ENCODE results near the gene RPS3A. TPM values are rescaled to one million over a fixed set of nuclear protein-coding genes. Genes with fewer than 3 reads are reported as not detected.
A peak's percentile ranks its signal among the peaks of the same experiment; 100 is the strongest.

RPS3A gene
- total RNA-seq, 1 donor from 2014 or later = 2,209 TPM

GRCh38 chr4:151099976-151100417 is 569 bp downstream of the RPS3A start:
- Mint-ChIP-seq H3K4me1 (ENCODE audit: unreplicated experiment) (peaks cover 24% of the 10 kb centered on the region), H3K27me3 (ENCODE audit: unreplicated experiment) (peaks cover 11% of the 10 kb centered on the region), H3K36me3 (ENCODE audit: low read depth, unreplicated experiment) (peaks cover 25% of the 10 kb centered on the region), H3K4me3 (ENCODE audit: unreplicated experiment) (peak overlapping the region; percentile 98), H3K27ac (ENCODE audit: unreplicated experiment) (peak overlapping the region; percentile 96), H3K9me3 (ENCODE audit: unreplicated experiment) (no peaks in the 10 kb centered on the region)
- DNase-seq (ENCODE audit: low spot score) = no peak
- TF ChIP-seq CTCF (IDR thresholded peaks at IDR 0.05; ENCODE audit: unreplicated experiment) = no peak

GRCh38 chr4:151100531-151100930 is 1.1 kb downstream of the RPS3A start:
- H3K4me3 Mint-ChIP-seq (ENCODE audit: unreplicated experiment) = peak overlapping the region; percentile 98
- no peaks in the 10 kb centered on the region for H3K9me3 Mint-ChIP-seq (ENCODE audit: unreplicated experiment)
- H3K36me3 Mint-ChIP-seq (ENCODE audit: low read depth, unreplicated experiment) = peaks cover 25% of the 10 kb centered on the region
- peaks cover 24% of the 10 kb centered on the region for H3K4me1 Mint-ChIP-seq (ENCODE audit: unreplicated experiment)
- no peak for TF ChIP-seq CTCF (IDR thresholded peaks at IDR 0.05; ENCODE audit: unreplicated experiment)
- peaks cover 11% of the 10 kb centered on the region for H3K27me3 Mint-ChIP-seq (ENCODE audit: unreplicated experiment)
- H3K27ac Mint-ChIP-seq (ENCODE audit: unreplicated experiment) = peak overlapping the region; percentile 96
- DNase-seq (ENCODE audit: low spot score) = no peak

GRCh38 chr4:151103758-151104157 is 4.3 kb downstream of the RPS3A start:
- H3K4me3 Mint-ChIP-seq (ENCODE audit: unreplicated experiment) = no peak overlapping the region
- peaks cover 31% of the 10 kb centered on the region for H3K36me3 Mint-ChIP-seq (ENCODE audit: low read depth, unreplicated experiment)
- no peak for DNase-seq (ENCODE audit: low spot score)
- peaks cover 24% of the 10 kb centered on the region for H3K4me1 Mint-ChIP-seq (ENCODE audit: unreplicated experiment)
- H3K27ac Mint-ChIP-seq (ENCODE audit: unreplicated experiment) = no peak overlapping the region
- peaks cover 12% of the 10 kb centered on the region for H3K27me3 Mint-ChIP-seq (ENCODE audit: unreplicated experiment)
- no peak for TF ChIP-seq CTCF (IDR thresholded peaks at IDR 0.05; ENCODE audit: unreplicated experiment)
- no peaks in the 10 kb centered on the region for H3K9me3 Mint-ChIP-seq (ENCODE audit: unreplicated experiment)

GRCh38 chr4:151104621-151105020 is 5.2 kb downstream of the RPS3A start:
- no peak overlapping the region for H3K27ac Mint-ChIP-seq (ENCODE audit: unreplicated experiment)
- no peak for DNase-seq (ENCODE audit: low spot score)
- H3K4me3 Mint-ChIP-seq (ENCODE audit: unreplicated experiment) = no peak overlapping the region
- peaks cover 12% of the 10 kb centered on the region for H3K27me3 Mint-ChIP-seq (ENCODE audit: unreplicated experiment)
- no peak for TF ChIP-seq CTCF (IDR thresholded peaks at IDR 0.05; ENCODE audit: unreplicated experiment)
- H3K4me1 Mint-ChIP-seq (ENCODE audit: unreplicated experiment) = peaks cover 22% of the 10 kb centered on the region
- peaks cover 31% of the 10 kb centered on the region for H3K36me3 Mint-ChIP-seq (ENCODE audit: low read depth, unreplicated experiment)
- no peaks in the 10 kb centered on the region for H3K9me3 Mint-ChIP-seq (ENCODE audit: unreplicated experiment)

- Mint-ChIP-seq H3K4me3 (ENCODE audit: unreplicated experiment) (no peak overlapping the region), H3K27ac (ENCODE audit: unreplicated experiment) (no peak overlapping the region), H3K9me3 (ENCODE audit: unreplicated experiment) (no peaks in the 10 kb centered on the region), H3K27me3 (ENCODE audit: unreplicated experiment) (peaks cover 8% of the 10 kb centered on the region), H3K4me1 (ENCODE audit: unreplicated experiment) (peaks cover 13% of the 10 kb centered on the region), H3K36me3 (ENCODE audit: low read depth, unreplicated experiment) (peaks cover 24% of the 10 kb centered on the region)
- no peak for TF ChIP-seq CTCF (IDR thresholded peaks at IDR 0.05; ENCODE audit: unreplicated experiment)
- DNase-seq (ENCODE audit: low spot score) = no peak
Measured at GRCh38 chr4:151105454-151106032, 6.1 kb downstream of the RPS3A start.
